GM12865 (cell line): Measurements from ENCODE around the gene CDAN1.

Experiments
- DNase-seq: peaks from one replicate; pipeline ENCODE4 v3.0.0; 2010; ENCODE audit warnings: low read depth
- H3K4me3 ChIP-seq: 2 replicates; pipeline ENCODE4 v1.5.1; 2011; ENCODE audit warnings: mild to moderate bottlenecking, low read depth, low read length, control low read depth
- CTCF ChIP-seq: IDR thresholded peaks from 2 replicates; pipeline ENCODE4 v1.5.1; 2011; ENCODE audit warnings: low read length, control low read depth, low read depth, inconsistent platforms; ENCODE audit not compliant: insufficient read depth; ENCODE audit errors: missing control alignments

The CDAN1 gene

DNA sequence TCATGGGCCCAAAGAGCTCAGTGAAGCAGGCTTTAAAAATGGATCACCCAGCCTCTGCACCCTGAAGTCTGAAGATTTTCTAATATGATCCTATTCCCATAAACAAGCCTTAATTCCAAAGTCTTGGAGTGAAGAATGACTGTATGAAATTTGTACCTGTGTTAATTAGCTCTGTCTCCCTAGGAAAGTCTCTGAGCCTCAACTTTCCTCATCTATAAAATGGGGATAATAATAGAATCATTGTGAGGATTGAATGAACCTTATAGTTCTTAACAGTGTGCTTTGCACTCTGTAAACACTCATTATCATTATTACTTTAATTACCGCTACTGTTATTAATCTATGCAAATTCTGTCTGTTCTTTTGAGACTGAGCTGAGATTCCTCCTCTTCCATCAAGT, 61.9 kb downstream of the CDAN1 start:
- no peak overlapping the region for H3K4me3 ChIP-seq
- DNase-seq: no peak
- no peak for TF ChIP-seq CTCF

- no peak for TF ChIP-seq CTCF
- DNase-seq: no peak
- H3K4me3 ChIP-seq: no peak overlapping the region
Measured at GRCh38 chr15:42674472-42674871, 62.5 kb downstream of the CDAN1 start.
